ENCODE measurements around the gene LYPD6B.

The LYPD6B gene

DNA sequence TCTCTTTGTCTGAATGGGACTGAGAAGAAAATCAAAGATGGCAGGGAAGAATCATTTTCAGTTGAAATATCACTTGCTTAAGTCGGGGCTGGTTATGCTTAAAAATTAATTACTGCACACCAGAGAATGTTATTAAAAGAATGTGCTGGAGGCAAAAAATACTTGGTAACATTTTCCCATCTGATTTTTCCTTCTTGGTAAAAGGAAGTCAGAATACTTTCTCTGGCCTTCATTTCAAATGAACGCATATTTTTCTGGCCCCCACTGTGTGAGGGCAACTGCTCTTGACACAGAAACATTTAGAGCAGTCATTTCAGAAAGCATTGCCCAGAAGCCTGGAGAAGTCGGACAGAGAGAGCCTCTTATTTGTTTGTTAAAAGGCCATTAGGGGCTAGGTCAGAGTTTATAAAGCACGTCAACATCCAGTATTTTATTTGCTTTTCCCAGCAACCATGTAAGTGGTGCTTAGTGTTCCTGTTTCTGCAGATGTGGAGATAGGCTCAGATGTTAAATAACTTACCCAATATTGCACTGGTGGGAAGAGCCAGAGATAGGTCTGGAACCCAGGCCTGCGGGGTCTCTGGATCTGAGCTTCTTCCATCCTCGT, 32.9 kb upstream of the LYPD6B start:
- H3K4me3 Mint-ChIP-seq = no peak overlapping the region
- peaks cover 32% of the 10 kb centered on the region for H3K4me1 Mint-ChIP-seq
- H3K9me3 Mint-ChIP-seq = peaks cover 16% of the 10 kb centered on the region
- peaks cover 4% of the 10 kb centered on the region for H3K27me3 Mint-ChIP-seq (ENCODE audit: low read depth, poor library complexity)
- no peak for DNase-seq
- TF ChIP-seq CTCF (IDR thresholded peaks at IDR 0.05) = no peak
- H3K36me3 Mint-ChIP-seq (ENCODE audit: low read depth) = peaks cover 63% of the 10 kb centered on the region
- peak overlapping the region; percentile 55 for H3K27ac Mint-ChIP-seq

DNA sequence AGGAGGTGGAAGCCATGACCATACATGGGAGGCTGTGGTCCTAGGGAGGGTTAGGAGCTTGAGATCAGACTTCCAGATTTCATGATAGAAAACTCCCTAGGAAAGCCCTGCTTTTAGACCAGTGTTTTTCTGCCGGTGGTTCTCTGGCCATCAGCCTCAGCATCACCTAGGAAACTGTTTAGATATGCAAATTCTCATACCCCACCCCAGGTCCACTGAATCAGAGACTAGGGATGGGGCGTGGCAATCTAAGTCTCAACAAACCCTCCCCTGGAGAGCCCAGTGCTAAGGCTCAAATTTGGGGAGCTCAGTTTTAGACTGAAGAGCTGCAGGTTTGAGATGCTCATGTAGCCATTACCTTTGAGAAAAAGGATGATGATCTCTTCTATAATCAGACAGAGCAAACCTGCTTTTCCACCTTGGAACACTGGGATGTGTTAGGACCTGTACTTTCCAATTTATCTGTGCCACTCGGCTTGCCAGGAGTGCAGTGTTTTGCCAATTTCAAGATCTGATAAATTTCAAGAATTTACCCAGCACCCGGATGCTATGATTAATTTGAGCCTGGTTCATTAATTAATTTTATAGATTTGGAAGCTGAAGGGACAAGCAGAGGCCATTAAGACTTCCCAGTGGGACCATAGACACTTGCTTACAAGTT, 31.5 kb upstream of the LYPD6B start:
- Mint-ChIP-seq H3K36me3 (ENCODE audit: low read depth) (peaks cover 51% of the 10 kb centered on the region), H3K4me3 (no peak overlapping the region), H3K27ac (no peak overlapping the region), H3K9me3 (peaks cover 16% of the 10 kb centered on the region), H3K4me1 (peaks cover 32% of the 10 kb centered on the region), H3K27me3 (ENCODE audit: low read depth, poor library complexity) (peaks cover 4% of the 10 kb centered on the region)
- no peak for TF ChIP-seq CTCF (IDR thresholded peaks at IDR 0.05)
- no peak for DNase-seq

GRCh38 chr2:149008381-149008780, 30.1 kb upstream of the LYPD6B start:
- H3K27me3 Mint-ChIP-seq (ENCODE audit: low read depth, poor library complexity) = peaks cover 4% of the 10 kb centered on the region
- no peak for DNase-seq
- H3K27ac Mint-ChIP-seq = no peak overlapping the region
- peaks cover 4% of the 10 kb centered on the region for H3K9me3 Mint-ChIP-seq
- peaks cover 41% of the 10 kb centered on the region for H3K36me3 Mint-ChIP-seq (ENCODE audit: low read depth)
- TF ChIP-seq CTCF (IDR thresholded peaks at IDR 0.05) = no peak
- H3K4me1 Mint-ChIP-seq = peaks cover 32% of the 10 kb centered on the region
- H3K4me3 Mint-ChIP-seq = no peak overlapping the region

DNA sequence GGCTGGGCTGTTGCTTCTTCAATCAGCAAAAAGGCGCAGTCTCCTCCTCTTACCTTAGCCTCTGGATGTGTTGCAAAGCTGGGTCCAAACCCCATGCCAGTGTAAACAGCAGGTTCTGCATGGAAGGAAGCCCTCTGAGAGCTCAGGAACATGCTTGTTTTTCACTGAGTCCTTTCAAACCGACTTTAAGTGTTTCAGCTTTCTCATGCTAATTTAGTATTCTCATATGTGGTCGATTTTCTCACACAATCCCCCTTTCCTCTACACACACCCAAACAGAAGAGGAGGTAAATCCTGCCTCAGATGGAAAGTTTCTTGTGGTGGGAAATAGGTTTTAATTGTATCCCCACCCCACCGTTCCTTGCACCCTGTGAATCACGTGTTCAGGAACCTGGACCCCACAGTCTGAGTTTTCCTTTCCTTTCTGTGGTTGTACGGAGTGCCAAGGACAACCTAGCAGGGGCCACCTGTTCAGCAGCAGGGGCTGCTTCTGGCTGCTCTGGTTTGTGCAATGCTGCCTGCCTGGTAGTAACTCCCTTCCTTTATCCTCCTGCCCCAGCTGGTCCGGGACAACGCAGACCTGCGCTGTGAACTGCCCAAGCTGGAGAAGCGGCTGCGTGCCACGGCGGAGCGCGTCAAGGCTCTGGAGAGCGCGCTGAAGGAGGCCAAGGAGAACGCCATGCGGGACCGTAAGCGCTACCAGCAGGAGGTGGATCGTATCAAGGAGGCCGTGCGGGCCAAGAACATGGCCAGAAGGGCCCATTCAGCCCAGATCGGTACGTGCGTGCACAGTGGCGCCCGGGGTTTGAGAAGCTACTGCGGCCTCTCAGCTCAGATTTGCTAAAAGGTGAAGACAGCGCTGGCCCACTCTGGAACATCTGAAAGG, 28.7 kb upstream of the LYPD6B start:
- H3K9me3 Mint-ChIP-seq = no peaks in the 10 kb centered on the region
- peaks cover 4% of the 10 kb centered on the region for H3K27me3 Mint-ChIP-seq (ENCODE audit: low read depth, poor library complexity)
- DNase-seq = no peak
- TF ChIP-seq CTCF (IDR thresholded peaks at IDR 0.05) = no peak
- H3K27ac Mint-ChIP-seq = no peak overlapping the region
- H3K4me1 Mint-ChIP-seq = peaks cover 22% of the 10 kb centered on the region
- H3K4me3 Mint-ChIP-seq = no peak overlapping the region
- H3K36me3 Mint-ChIP-seq (ENCODE audit: low read depth) = peaks cover 26% of the 10 kb centered on the region

GRCh38 chr2:149012545-149012944, 26.0 kb upstream of the LYPD6B start:
- Mint-ChIP-seq H3K27me3 (ENCODE audit: low read depth, poor library complexity) (no peaks in the 10 kb centered on the region), H3K9me3 (no peaks in the 10 kb centered on the region), H3K36me3 (ENCODE audit: low read depth) (peaks cover 21% of the 10 kb centered on the region), H3K27ac (no peak overlapping the region), H3K4me1 (peaks cover 23% of the 10 kb centered on the region), H3K4me3 (no peak overlapping the region)
- no peak for DNase-seq
- TF ChIP-seq CTCF (IDR thresholded peaks at IDR 0.05) = no peak
